RWPE1 (cell line): Measurements from ENCODE around the gene RHOBTB1.

Experiments
- CTCF ChIA-PET: fragments of 350-600 bp; sonication (Branson Sonifier 250); formaldehyde crosslinking; extraction: SDS; loops from one replicate; lab custom pipeline; 2021; lab: Yijun Ruan, JAX
- POLR2A ChIA-PET: fragments of 400-600 bp; formaldehyde crosslinking; extraction: SDS; loops from one replicate; lab custom pipeline; 2020; ENCODE audit warnings: antibody characterized with exemption; ENCODE audit not compliant: low non-redundant PET; lab: Yijun Ruan, JAX
- DNase-seq: peaks from one replicate; pipeline ENCODE4 v3.0.0; 2012; ENCODE audit warnings: low spot score
- H3K27ac ChIP-seq: fragments of 450-650 bp; 2 replicates; pipeline ENCODE4 v1.5.1; 2017
- CTCF ChIP-seq: fragments of 450-650 bp; conservative IDR thresholded peaks from 2 replicates; pipeline ENCODE4 v1.5.1; 2017; ENCODE audit warnings: low read depth, mild to moderate bottlenecking

Gene RHOBTB1

GRCh38 chr10:60944910-60945297, 919 bp upstream of the RHOBTB1 start:
- DNase-seq: no peak
- POLR2A ChIA-PET: interaction anchor here (0.6 kb wide), 1 partner anchor 58 kb away, joined by 3 read pairs; no protein-coding TSS in a partner anchor
- CTCF ChIA-PET: interaction anchor here (0.7 kb wide), 1 partner anchor 805 kb away, joined by 3 read pairs; no protein-coding TSS in a partner anchor
- peak overlapping the region; percentile 80 for H3K27ac ChIP-seq
- no peak for TF ChIP-seq CTCF

GRCh38 chr10:60943316-60944057, 498 bp downstream of the RHOBTB1 start:
- CTCF ChIA-PET: interaction anchor here (0.5 kb wide), 1 partner anchor 13 kb away, joined by 3 read pairs; no protein-coding TSS in a partner anchor
- POLR2A ChIA-PET: no interaction called here
- no peak for TF ChIP-seq CTCF
- DNase-seq: peak; percentile 14
- H3K27ac ChIP-seq: peak overlapping the region; percentile 80

GRCh38 chr10:60942788-60943315, 1.1 kb downstream of the RHOBTB1 start:
- no peak for TF ChIP-seq CTCF
- H3K27ac ChIP-seq: peak overlapping the region; percentile 80; the same call in 1 of the 2 replicates
- ChIA-PET POLR2A (no interaction called here), CTCF (no interaction called here)
- DNase-seq: no peak

GRCh38 chr10:60942134-60942787, 1.7 kb downstream of the RHOBTB1 start:
- H3K27ac ChIP-seq: no peak overlapping the region
- POLR2A ChIA-PET: no interaction called here
- CTCF ChIA-PET: interaction anchor here (0.7 kb wide), 1 partner anchor 23 kb away, joined by 3 read pairs; no protein-coding TSS in a partner anchor
- TF ChIP-seq CTCF: no peak
- DNase-seq: no peak

GRCh38 chr10:60940446-60940845, 3.5 kb downstream of the RHOBTB1 start:
- no peak for DNase-seq
- TF ChIP-seq CTCF: no peak
- ChIA-PET CTCF (interaction anchor here (0.6 kb wide), 1 partner anchor 74 kb away, joined by 3 read pairs; no protein-coding TSS in a partner anchor), POLR2A (no interaction called here)
- H3K27ac ChIP-seq: no peak overlapping the region
